ENCODE data around the gene NFATC2IP. TPM values are rescaled to one million over a fixed set of nuclear protein-coding genes. Genes with fewer than 3 reads are reported as not detected.

The NFATC2IP gene
- polyA plus RNA-seq, 1 donor (not counting 4 experiments of a cell fraction or from before 2014, with no cell fraction given): 56.5 TPM

DNA sequence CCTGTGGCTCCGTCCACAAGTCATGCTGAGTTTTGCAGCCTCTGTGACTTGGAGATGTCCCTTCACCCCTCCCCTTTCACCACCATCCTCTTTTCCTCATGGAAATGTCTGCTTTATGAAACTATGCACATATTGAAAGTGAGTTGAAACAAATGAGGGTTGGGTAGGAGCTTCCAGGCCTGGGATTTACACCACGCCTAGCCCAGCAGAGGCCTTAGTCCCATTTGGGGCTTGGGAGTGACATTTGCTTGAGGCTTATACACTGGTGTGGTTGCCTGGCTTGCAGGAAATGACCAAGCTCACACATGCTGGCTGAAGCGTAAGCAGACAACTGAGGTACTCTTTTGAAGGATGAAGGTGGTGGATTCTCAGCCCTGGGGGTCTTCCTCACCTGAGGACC, 13.3 kb downstream of the NFATC2IP start:
- Histone ChIP-seq H4K20me1 (ENCODE audit: control insufficient read depth, extremely low read depth, insufficient read depth, low read length) (no peaks in the 10 kb centered on the region), H3K27me3 (ENCODE audit: control insufficient read depth, extremely low read depth, insufficient read depth, low read length) (no peaks in the 10 kb centered on the region), H3K36me3 (ENCODE audit: control insufficient read depth in 2 of 2, extremely low read depth in 1 of 2, insufficient read depth in 2 of 2, low read length in 2 of 2) (peaks cover 25 to 34% of the 10 kb centered on the region in 2 experiments), H3K79me2 (ENCODE audit: control insufficient read depth, insufficient read depth, low read length) (no peaks in the 10 kb centered on the region), H2AFZ (ENCODE audit: control insufficient read depth, low read length) (no peak overlapping the region), H3K4me2 (ENCODE audit: control insufficient read depth, extremely low read depth, insufficient read depth, low read depth, low read length) (no peak overlapping the region), H3K4me1 (ENCODE audit: control insufficient read depth, extremely low read depth, insufficient read depth, low read length) (no peaks in the 10 kb centered on the region), H3K9ac (ENCODE audit: control insufficient read depth, extremely low read depth, insufficient read depth, low read length) (no peak overlapping the region), H3K9me3 (ENCODE audit: control insufficient read depth, low read depth, low read length) (no peaks in the 10 kb centered on the region), H3K9me1 (ENCODE audit: control insufficient read depth, extremely low read depth, insufficient read depth, low read length) (no peaks in the 10 kb centered on the region), H3K27ac (ENCODE audit: control insufficient read depth, insufficient read depth, low read length) (no peak overlapping the region), H3K4me3 (ENCODE audit: control insufficient read depth in 2 of 3, extremely low read depth in 1 of 3, insufficient read depth in 2 of 3, low read depth in 1 of 3, low read length in 3 of 3) (no peak overlapping the region)
- dilution Hi-C loops (cut with MboI; ENCODE audit: extremely low pct_ligation_motif_present, low sequenced_read_pairs): no loop called here
- FAIRE-seq (no peak), DNase-seq (ENCODE audit: low read depth, low spot score) (no peak)
- TF ChIP-seq EZH2 (IDR thresholded peaks at IDR 0.05; ENCODE audit: low read length): no peak
- TF ChIP-seq, protein P1, sequence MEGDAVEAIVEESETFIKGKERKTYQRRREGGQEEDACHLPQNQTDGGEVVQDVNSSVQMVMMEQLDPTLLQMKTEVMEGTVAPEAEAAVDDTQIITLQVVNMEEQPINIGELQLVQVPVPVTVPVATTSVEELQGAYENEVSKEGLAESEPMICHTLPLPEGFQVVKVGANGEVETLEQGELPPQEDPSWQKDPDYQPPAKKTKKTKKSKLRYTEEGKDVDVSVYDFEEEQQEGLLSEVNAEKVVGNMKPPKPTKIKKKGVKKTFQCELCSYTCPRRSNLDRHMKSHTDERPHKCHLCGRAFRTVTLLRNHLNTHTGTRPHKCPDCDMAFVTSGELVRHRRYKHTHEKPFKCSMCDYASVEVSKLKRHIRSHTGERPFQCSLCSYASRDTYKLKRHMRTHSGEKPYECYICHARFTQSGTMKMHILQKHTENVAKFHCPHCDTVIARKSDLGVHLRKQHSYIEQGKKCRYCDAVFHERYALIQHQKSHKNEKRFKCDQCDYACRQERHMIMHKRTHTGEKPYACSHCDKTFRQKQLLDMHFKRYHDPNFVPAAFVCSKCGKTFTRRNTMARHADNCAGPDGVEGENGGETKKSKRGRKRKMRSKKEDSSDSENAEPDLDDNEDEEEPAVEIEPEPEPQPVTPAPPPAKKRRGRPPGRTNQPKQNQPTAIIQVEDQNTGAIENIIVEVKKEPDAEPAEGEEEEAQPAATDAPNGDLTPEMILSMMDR (optimal IDR thresholded peaks at IDR 0.05 in 1 of 3, IDR thresholded peaks at IDR 0.05 in 1 of 3, conservative IDR thresholded peaks at IDR 0.05 in 1 of 3; ENCODE audit: extremely low read depth in 1 of 3, insufficient read depth in 2 of 3, low read length in 3 of 3): no peak

- H3K36me3 ChIP-seq (ENCODE audit: control insufficient read depth in 2 of 2, extremely low read depth in 1 of 2, insufficient read depth in 2 of 2, low read length in 2 of 2): peaks cover 25 to 32% of the 10 kb centered on the region in 2 experiments
Measured at GRCh38 chr16:28964496-28964895, 13.8 kb downstream of the NFATC2IP start.

More at GRCh38 chr16:28964496-28964895, 13.8 kb downstream of the NFATC2IP start:
- Histone ChIP-seq H3K4me2 (ENCODE audit: control insufficient read depth, extremely low read depth, insufficient read depth, low read depth, low read length) (no peak overlapping the region), H4K20me1 (ENCODE audit: control insufficient read depth, extremely low read depth, insufficient read depth, low read length) (no peaks in the 10 kb centered on the region), H3K79me2 (ENCODE audit: control insufficient read depth, insufficient read depth, low read length) (no peaks in the 10 kb centered on the region), H3K9me1 (ENCODE audit: control insufficient read depth, extremely low read depth, insufficient read depth, low read length) (no peaks in the 10 kb centered on the region), H3K27ac (ENCODE audit: control insufficient read depth, insufficient read depth, low read length) (no peak overlapping the region), H2AFZ (ENCODE audit: control insufficient read depth, low read length) (no peak overlapping the region), H3K9me3 (ENCODE audit: control insufficient read depth, low read depth, low read length) (no peaks in the 10 kb centered on the region), H3K27me3 (ENCODE audit: control insufficient read depth, extremely low read depth, insufficient read depth, low read length) (no peaks in the 10 kb centered on the region), H3K4me1 (ENCODE audit: control insufficient read depth, extremely low read depth, insufficient read depth, low read length) (no peaks in the 10 kb centered on the region), H3K4me3 (ENCODE audit: control insufficient read depth in 2 of 3, extremely low read depth in 1 of 3, insufficient read depth in 2 of 3, low read depth in 1 of 3, low read length in 3 of 3) (no peak overlapping the region), H3K9ac (ENCODE audit: control insufficient read depth, extremely low read depth, insufficient read depth, low read length) (no peak overlapping the region)
- dilution Hi-C loops (cut with MboI; ENCODE audit: extremely low pct_ligation_motif_present, low sequenced_read_pairs): no loop called here
- no peak for TF ChIP-seq EZH2 (IDR thresholded peaks at IDR 0.05; ENCODE audit: low read length)
- TF ChIP-seq, protein P1 (optimal IDR thresholded peaks at IDR 0.05 in 1 of 3, IDR thresholded peaks at IDR 0.05 in 1 of 3, conservative IDR thresholded peaks at IDR 0.05 in 1 of 3; ENCODE audit: extremely low read depth in 1 of 3, insufficient read depth in 2 of 3, low read length in 3 of 3): no peak
- DNase-seq (ENCODE audit: low read depth, low spot score): no peak
- no peak for FAIRE-seq
